HG03097 (cell line): Measurements from ENCODE around the gene P2RY10.
A peak's percentile ranks its signal among the peaks of the same experiment; 100 is the strongest.
"Not testable (repeated sequence)": the region's sequence is repeated elsewhere in the genome, so short reads cannot be mapped to it uniquely, and the experiment has no call there.

Experiments used
- ATAC-seq: cut with Tn5 transposase; IDR thresholded peaks from one replicate; pipeline ENCODE4 v1.9.1; 2021; ENCODE audit not compliant: unreplicated experiment, low FRiP score

Gene P2RY10, protein sequence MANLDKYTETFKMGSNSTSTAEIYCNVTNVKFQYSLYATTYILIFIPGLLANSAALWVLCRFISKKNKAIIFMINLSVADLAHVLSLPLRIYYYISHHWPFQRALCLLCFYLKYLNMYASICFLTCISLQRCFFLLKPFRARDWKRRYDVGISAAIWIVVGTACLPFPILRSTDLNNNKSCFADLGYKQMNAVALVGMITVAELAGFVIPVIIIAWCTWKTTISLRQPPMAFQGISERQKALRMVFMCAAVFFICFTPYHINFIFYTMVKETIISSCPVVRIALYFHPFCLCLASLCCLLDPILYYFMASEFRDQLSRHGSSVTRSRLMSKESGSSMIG

GRCh38 chrX:78945186-78945912, at the start of gene P2RY10:
TSS of gene P2RY10 (plus strand) at chrX:78945391. CDS start at chrX:78960521, 15,130 bp downstream.
- peak; percentile 80 for ATAC-seq

GRCh38 chrX:78922754-78923153, 22.4 kb upstream of the P2RY10 start:
- ATAC-seq: no peak

DNA sequence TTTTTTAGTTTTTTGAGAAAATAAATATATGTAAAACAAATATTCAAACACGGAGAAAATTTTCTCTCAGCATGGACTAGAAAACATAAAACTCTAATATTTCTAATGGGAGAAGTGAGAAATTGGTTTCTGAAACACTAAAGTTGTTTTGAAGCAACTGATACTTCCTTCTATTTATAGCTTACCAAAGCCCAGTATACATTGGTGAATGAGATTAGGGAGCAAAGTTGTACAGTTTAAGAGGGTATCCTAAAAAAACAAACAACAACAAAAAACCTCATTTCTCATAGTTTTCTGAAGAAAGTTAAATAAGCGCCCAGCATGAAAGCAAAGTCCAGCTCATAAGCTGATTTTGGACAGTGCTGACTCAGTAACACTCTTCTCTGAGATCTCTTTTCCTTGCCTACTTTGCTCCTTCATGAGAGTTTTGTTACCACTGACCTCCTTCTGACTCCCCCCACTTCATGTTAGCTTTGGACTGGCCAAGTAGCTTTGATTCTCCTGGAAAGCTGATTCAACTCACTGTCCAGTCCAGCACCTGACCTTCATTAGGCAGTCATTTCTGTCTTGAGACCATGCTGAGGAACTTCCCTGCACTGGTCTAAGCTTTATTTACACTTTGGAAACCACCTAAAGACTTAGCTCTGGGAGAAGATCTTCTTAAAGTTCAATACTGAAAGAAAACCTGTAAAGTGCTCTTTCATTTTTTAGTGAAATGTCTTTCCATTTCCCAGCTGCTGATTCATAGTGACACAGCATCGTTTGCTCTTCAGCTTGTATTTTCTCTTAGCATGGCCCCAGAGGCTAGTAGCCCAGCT, 21.8 kb upstream of the P2RY10 start:
- peak; percentile 91 for ATAC-seq

GRCh38 chrX:78931814-78932213, 13.4 kb upstream of the P2RY10 start:
- ATAC-seq: no peak

- no peak for ATAC-seq
These were observed 10.3 kb upstream of the P2RY10 start for GRCh38 chrX:78934866-78935265.

- no peak for ATAC-seq
These were observed 840 bp upstream of the P2RY10 start for GRCh38 chrX:78944351-78944750.

DNA sequence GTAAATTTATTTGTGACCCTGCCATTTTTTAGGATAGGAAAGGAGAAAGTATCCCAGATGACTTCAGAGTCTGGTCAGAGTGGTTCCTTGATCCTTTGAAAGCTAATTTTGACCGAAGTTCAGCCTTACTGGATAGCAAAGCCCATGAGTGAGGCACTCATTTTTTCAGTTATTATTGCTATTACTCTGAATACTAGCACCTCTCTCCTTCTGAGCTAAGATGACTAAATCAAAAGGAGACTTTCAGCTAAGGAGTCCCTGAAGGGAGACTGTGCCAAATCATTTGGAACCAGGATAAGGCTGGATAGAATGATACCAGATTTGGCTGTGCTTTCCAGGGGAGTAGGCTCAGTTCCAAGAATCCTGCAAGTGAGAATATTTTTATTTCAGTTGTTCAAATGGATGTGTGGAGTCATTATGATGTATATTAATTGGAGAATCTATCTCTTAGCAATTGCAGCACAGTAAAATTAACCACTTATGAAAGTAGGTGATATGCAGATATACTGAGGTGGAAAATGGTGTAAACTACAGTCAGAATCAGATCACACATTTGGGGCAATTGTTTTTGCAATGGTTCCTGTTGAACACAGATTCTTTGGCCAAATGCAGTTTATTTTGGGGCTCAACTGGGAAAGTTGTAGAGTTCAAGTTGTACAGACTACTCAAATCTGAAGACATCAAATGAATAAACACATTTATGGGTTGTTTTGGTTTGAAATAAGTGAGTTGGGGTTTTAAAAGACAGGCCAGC, 1.2 kb downstream of the P2RY10 start:
- ATAC-seq: no peak

DNA sequence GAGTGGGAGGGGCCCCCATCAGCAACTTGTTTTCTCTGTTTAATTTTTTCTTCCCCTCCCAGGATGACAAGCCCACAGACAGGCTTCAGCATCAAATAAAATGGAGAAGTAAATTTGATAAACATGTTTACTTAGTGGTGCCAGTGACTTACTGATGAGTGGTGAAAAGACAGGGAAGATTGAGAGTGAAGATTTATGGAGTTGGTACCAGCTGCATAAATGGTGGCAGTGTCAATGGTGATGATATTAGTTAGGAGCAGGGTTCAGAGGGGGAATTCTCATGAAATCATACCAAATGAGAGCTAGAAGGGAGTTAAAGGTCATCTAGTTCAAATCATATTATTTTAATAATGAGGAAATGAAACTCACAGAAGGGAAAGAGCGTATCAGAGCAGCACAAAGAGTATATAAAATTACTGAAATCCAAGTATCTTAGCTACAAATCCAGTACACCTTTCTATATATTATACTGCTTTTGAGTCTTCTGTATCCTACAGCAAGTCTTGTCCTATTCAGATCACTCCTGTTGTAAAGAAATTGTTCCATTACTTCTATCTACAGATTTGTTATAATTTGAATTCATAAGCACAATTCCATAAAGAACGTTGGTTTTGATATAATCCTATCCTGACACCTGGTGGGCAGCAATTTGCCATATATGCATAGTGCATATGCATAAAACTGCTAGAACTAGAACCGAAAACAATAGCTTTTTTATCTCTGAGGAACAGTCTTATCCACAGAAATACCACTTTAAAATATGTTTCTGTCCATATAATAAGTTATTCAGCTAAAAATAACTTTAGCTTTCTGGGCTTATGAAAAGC, 5.0 kb downstream of the P2RY10 start:
- no peak for ATAC-seq

DNA sequence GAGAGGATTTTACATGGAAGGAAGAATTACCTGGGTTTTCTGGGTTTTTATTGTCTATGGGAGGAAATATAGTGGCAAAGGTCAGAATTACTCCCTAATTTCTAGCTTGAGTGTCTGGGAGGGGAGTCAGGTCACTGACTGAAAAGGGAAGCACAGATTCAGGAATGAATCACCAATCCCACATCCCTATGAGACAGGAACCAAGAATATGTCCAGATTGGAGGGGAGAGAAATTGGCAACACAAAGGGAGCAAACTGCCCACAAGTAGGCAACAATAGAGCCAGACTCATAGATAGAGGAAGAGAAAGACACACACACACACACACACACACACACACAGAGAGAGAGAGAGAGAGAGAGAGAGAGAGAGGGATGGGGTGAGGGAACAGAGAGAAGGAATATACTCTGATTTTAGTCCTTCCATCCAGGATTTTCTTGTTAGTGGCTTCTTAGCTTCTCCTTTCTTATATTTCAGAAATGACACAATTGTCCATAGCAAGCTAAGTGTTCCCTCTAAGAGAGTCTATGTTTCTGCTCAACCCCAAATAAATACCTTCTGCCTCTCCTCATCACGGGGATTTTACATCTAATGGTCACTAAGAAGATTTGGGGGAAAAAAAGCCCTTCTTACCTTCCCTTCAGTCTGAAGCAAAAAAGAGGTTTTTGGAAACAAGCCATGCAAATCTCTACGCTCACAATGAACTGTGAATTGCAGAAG, 12.0 kb downstream of the P2RY10 start:
- no peak for ATAC-seq

GRCh38 chrX:78957768-78958130, 12.6 kb downstream of the P2RY10 start:
- ATAC-seq: peak; percentile 89

GRCh38 chrX:78958419-78959116, 13.4 kb downstream of the P2RY10 start:
- ATAC-seq: peak; percentile 5

DNA sequence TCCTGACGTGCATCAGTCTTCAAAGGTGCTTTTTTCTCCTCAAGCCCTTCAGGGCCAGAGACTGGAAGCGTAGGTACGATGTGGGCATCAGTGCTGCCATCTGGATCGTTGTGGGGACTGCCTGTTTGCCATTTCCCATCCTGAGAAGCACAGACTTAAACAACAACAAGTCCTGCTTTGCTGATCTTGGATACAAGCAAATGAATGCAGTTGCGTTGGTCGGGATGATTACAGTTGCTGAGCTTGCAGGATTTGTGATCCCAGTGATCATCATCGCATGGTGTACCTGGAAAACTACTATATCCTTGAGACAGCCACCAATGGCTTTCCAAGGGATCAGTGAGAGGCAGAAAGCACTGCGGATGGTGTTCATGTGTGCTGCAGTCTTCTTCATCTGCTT, 15.7 kb downstream of the P2RY10 start:
- no peak for ATAC-seq

DNA sequence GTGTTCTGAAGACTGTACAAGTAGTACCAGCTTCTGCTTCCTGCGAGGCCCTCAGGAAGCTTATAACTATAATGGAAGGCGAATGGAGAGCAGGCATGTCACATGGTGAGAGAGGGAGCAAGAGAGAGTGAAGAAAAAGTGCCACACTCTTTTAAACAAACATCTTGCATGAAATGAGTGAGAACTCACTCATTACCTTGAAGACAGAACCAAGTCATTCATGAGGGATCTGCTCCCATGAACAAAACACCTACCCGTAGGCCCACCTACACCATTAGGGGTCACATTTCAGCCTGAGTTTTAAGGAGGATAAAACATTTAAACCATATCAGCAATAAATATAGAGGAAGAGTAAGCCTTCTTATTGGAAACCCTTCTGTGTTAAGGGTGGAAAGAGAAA, 19.4 kb downstream of the P2RY10 start:
- ATAC-seq: no peak

DNA sequence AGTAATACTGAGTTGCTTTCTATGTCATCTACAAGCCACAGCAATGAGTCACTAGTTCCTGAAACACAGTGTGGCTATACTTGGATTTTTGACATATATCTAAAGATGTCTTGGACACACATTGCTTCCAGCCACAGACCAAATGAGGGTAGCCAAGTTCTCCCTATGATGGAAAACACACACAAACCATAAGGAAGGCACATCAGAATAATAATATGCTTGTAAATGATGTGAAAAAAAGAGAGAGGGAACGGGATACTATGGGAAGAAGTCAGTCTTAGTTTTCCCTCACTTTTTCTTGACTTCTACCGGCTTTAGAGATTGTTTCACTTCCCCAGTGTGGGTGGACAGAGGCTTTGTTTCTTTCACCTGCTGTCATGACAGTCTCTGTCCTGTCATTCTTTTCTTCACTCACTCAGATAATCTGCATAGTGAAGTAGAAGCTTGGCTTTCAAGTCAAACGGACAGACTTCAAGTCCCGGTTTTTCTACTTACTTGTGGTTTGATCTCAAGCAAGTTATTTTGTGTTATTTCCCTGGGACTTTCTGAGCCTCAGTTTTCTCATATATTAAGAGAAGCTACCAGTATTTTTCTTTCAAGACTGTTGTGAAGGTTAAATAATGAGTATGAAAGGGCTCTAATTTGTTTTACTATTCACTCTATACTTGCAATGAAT, 34.7 kb downstream of the P2RY10 start:
- peak; percentile 96 for ATAC-seq

- no peak for ATAC-seq
These were observed 44.2 kb downstream of the P2RY10 start for GRCh38 chrX:78989349-78989748.

GRCh38 chrX:78997870-78998558, 52.8 kb downstream of the P2RY10 start:
- no peak for ATAC-seq

- not testable (repeated sequence) for ATAC-seq
These were observed 62.3 kb downstream of the P2RY10 start for GRCh38 chrX:79007540-79007939.
